Measurements from ENCODE around the gene NHLRC2.

Gene NHLRC2

GRCh38 chr10:113865901-113866300 lies 11.4 kb downstream of the NHLRC2 start:
- TF ChIP-seq CTCF (conservative IDR thresholded peaks at IDR 0.05; ENCODE audit: low read depth, low read length): no peak
- H3K36me3 ChIP-seq (ENCODE audit: insufficient read depth): no peaks in the 10 kb centered on the region
- H3K27me3 ChIP-seq (ENCODE audit: insufficient read depth, low read depth): no peaks in the 10 kb centered on the region
- H3K79me2 ChIP-seq (ENCODE audit: insufficient read depth, low read depth): no peaks in the 10 kb centered on the region
- no peak overlapping the region for H3K9ac ChIP-seq
- H4K20me1 ChIP-seq (ENCODE audit: insufficient read depth): no peaks in the 10 kb centered on the region
- H3K4me1 ChIP-seq (ENCODE audit: low read depth, poor library complexity, severe bottlenecking): no peaks in the 10 kb centered on the region
- no peak overlapping the region for H2AFZ ChIP-seq (ENCODE audit: low read depth)
- no peak overlapping the region for H3K4me2 ChIP-seq
- no peak overlapping the region for H3K4me3 ChIP-seq (IDR thresholded peaks at IDR 0.05; ENCODE audit: insufficient read depth, low read depth, low read length)
- H3K27ac ChIP-seq: no peak overlapping the region

GRCh38 chr10:113866551-113867394 lies 12.3 kb downstream of the NHLRC2 start:
- H3K36me3 ChIP-seq (ENCODE audit: insufficient read depth): no peaks in the 10 kb centered on the region
- no peak overlapping the region for H3K4me2 ChIP-seq
- no peak overlapping the region for H3K9ac ChIP-seq
- peaks cover 1% of the 10 kb centered on the region for H3K4me1 ChIP-seq (ENCODE audit: low read depth, poor library complexity, severe bottlenecking)
- TF ChIP-seq CTCF (conservative IDR thresholded peaks at IDR 0.05; ENCODE audit: low read depth, low read length): no peak
- no peak overlapping the region for H2AFZ ChIP-seq (ENCODE audit: low read depth)
- H3K27ac ChIP-seq: no peak overlapping the region
- no peaks in the 10 kb centered on the region for H4K20me1 ChIP-seq (ENCODE audit: insufficient read depth)
- H3K79me2 ChIP-seq (ENCODE audit: insufficient read depth, low read depth): no peaks in the 10 kb centered on the region
- no peaks in the 10 kb centered on the region for H3K27me3 ChIP-seq (ENCODE audit: insufficient read depth, low read depth)
- H3K4me3 ChIP-seq (IDR thresholded peaks at IDR 0.05; ENCODE audit: insufficient read depth, low read depth, low read length): no peak overlapping the region

- no peak overlapping the region for H3K9ac ChIP-seq
- H3K27ac ChIP-seq: no peak overlapping the region
- no peak overlapping the region for H3K4me2 ChIP-seq
- H2AFZ ChIP-seq (ENCODE audit: low read depth): no peak overlapping the region
- no peak overlapping the region for H3K4me3 ChIP-seq (IDR thresholded peaks at IDR 0.05; ENCODE audit: insufficient read depth, low read depth, low read length)
- no peak for TF ChIP-seq CTCF (conservative IDR thresholded peaks at IDR 0.05; ENCODE audit: low read depth, low read length)
- H3K4me1 ChIP-seq (ENCODE audit: low read depth, poor library complexity, severe bottlenecking): peaks cover 9% of the 10 kb centered on the region
- no peaks in the 10 kb centered on the region for H3K27me3 ChIP-seq (ENCODE audit: insufficient read depth, low read depth)
- H3K79me2 ChIP-seq (ENCODE audit: insufficient read depth, low read depth): no peaks in the 10 kb centered on the region
- no peaks in the 10 kb centered on the region for H3K36me3 ChIP-seq (ENCODE audit: insufficient read depth)
- no peaks in the 10 kb centered on the region for H4K20me1 ChIP-seq (ENCODE audit: insufficient read depth)
Observed at GRCh38 chr10:113867904-113868303, 13.4 kb downstream of the NHLRC2 start.

- H4K20me1 ChIP-seq (ENCODE audit: insufficient read depth): no peaks in the 10 kb centered on the region
- no peaks in the 10 kb centered on the region for H3K27me3 ChIP-seq (ENCODE audit: insufficient read depth, low read depth)
- no peak overlapping the region for H3K4me2 ChIP-seq
- no peak overlapping the region for H2AFZ ChIP-seq (ENCODE audit: low read depth)
- TF ChIP-seq CTCF (conservative IDR thresholded peaks at IDR 0.05; ENCODE audit: low read depth, low read length): no peak
- no peak overlapping the region for H3K27ac ChIP-seq
- H3K9ac ChIP-seq: no peak overlapping the region
- H3K4me3 ChIP-seq (IDR thresholded peaks at IDR 0.05; ENCODE audit: insufficient read depth, low read depth, low read length): no peak overlapping the region
- peaks cover 9% of the 10 kb centered on the region for H3K4me1 ChIP-seq (ENCODE audit: low read depth, poor library complexity, severe bottlenecking)
- H3K79me2 ChIP-seq (ENCODE audit: insufficient read depth, low read depth): no peaks in the 10 kb centered on the region
- no peaks in the 10 kb centered on the region for H3K36me3 ChIP-seq (ENCODE audit: insufficient read depth)
Observed at GRCh38 chr10:113869789-113870188, 15.3 kb downstream of the NHLRC2 start.
